ENCODE measurements around the gene WDTC1.

GRCh38 chr1:27301052-27301422 lies 66.6 kb downstream of the WDTC1 start:
- TF ChIP-seq POLR2A (IDR thresholded peaks at IDR 0.05) (no peak), CTCF (IDR thresholded peaks at IDR 0.05) (peak in 1 of 3 experiments; percentile 27)
